Measurements from ENCODE around the gene RYR1.

- TF ChIP-seq CTCF (IDR thresholded peaks at IDR 0.05; ENCODE audit: borderline replicate concordance, extremely low read depth, low read length, poor library complexity, severe bottlenecking) (peak; percentile 26), EZH2 (IDR thresholded peaks at IDR 0.05; ENCODE audit: borderline replicate concordance, low read depth, low read length, severe bottlenecking) (no peak)
These were observed 8.3 kb downstream of the RYR1 start for GRCh38 chr19:38441657-38442348.

Data from DND-41 (cell line).